Measurements from ENCODE around the gene BIVM. TPM values are rescaled to one million over a fixed set of nuclear protein-coding genes. Genes with fewer than 3 reads are reported as not detected.

The BIVM gene
- total RNA-seq, 1 donor from 2014 or later = 13.6 TPM

- Histone ChIP-seq H3K27me3 (no peaks in the 10 kb centered on the region), H3K4me2 (no peak overlapping the region), H3K9ac (no peak overlapping the region), H3K9me3 (ENCODE audit: low read depth) (no peaks in the 10 kb centered on the region), H3F3A (ENCODE audit: low read depth) (peaks cover 7% of the 10 kb centered on the region), H4K20me1 (ENCODE audit: low read depth) (no peaks in the 10 kb centered on the region), H3K79me2 (ENCODE audit: low read depth) (no peaks in the 10 kb centered on the region), H3K4me1 (peaks cover 9% of the 10 kb centered on the region), H3K4me3 (no peak overlapping the region), H3K36me3 (no peaks in the 10 kb centered on the region), H2AFZ (replicated peaks) (no peak overlapping the region), H3K27ac (no peak overlapping the region)
- no peaks in the 10 kb centered on the region for H3K27me3 Mint-ChIP-seq (ENCODE audit: insufficient read depth, low read depth)
- H3K4me3 Mint-ChIP-seq = no peak overlapping the region
- no peak overlapping the region for H3K27ac Mint-ChIP-seq
- no peaks in the 10 kb centered on the region for H3K9me3 Mint-ChIP-seq
- no peaks in the 10 kb centered on the region for H3K36me3 Mint-ChIP-seq
- TF ChIP-seq EZH2 (IDR thresholded peaks at IDR 0.05) (no peak), EZH2phosphoT487 (IDR thresholded peaks at IDR 0.05) (no peak), CTCF (IDR thresholded peaks at IDR 0.05) (no peak)
- no peak for DNase-seq (ENCODE audit: low spot score)
- H3K4me1 Mint-ChIP-seq = peaks cover 4% of the 10 kb centered on the region
These were observed 83.1 kb downstream of the BIVM start for GRCh38 chr13:102881819-102882686.

Other genes with a start within 250 kb of the BIVM start
- 71.8 and 137 TPM in 2 replicates for gene TPP2, start 202.1 kb upstream of the BIVM start, total RNA-seq (ENCODE audit: low replicate concordance)
- not detected in 2 replicates for gene METTL21C, start 104.1 kb upstream of the BIVM start, total RNA-seq (ENCODE audit: low replicate concordance)
- gene TEX30, start 25.3 kb upstream of the BIVM start, total RNA-seq (ENCODE audit: low replicate concordance) = 16.4 and 38.9 TPM in 2 replicates
- 18.6 and 33.5 TPM in 2 replicates for gene POGLUT2, start 143 bp upstream of the BIVM start, total RNA-seq (ENCODE audit: low replicate concordance)
- gene ERCC5, start 46.9 kb downstream of the BIVM start, total RNA-seq (ENCODE audit: low replicate concordance) = 25.9 and 35.1 TPM in 2 replicates

Data from neural progenitor cell (in vitro differentiated cells).